Activated CD4-positive, alpha-beta T cell treated with anti-CD3 and anti-CD28 coated beads for 36 hours (primary cell): Measurements from ENCODE around the gene ORC5. TPM values are rescaled to one million over a fixed set of nuclear protein-coding genes. Genes with fewer than 3 reads are reported as not detected.
A peak's percentile ranks its signal among the peaks of the same experiment; 100 is the strongest.
"Not testable (repeated sequence)": the region's sequence is repeated elsewhere in the genome, so short reads cannot be mapped to it uniquely, and the experiment has no call there.

Experiments used
- ATAC-seq: fragments of 200-7000 bp; cut with Tn5 transposase; one replicate; pipeline ENCODE4 v1.10.0; 2021; ENCODE audit warnings: mild to moderate bottlenecking, moderate library complexity
- CTCF ChIA-PET: fragments of 350-600 bp; sonication (Branson Sonifier 250); formaldehyde crosslinking; loops from one replicate; lab custom pipeline; 2021; ENCODE audit warnings: antibody characterized with exemption; lab: Charles Lee
- POLR2A ChIA-PET: fragments of 350-600 bp; sonication (Branson Sonifier 250); formaldehyde crosslinking; loops from one replicate; lab custom pipeline; 2021; ENCODE audit warnings: antibody characterized with exemption, inconsistent platforms; lab: Charles Lee
- DNase-seq: peaks from one replicate; pipeline ENCODE4 v3.0.0-alpha.2; 2020
- H3K27ac Mint-ChIP-seq: one replicate; pipeline ENCODE4 v1.8.0; 2021; ENCODE audit warnings: mixed read lengths
- H3K27me3 Mint-ChIP-seq: one replicate; pipeline ENCODE4 v1.8.0; 2021; ENCODE audit warnings: mixed read lengths
- H3K36me3 Mint-ChIP-seq: one replicate; pipeline ENCODE4 v1.8.0; 2021; ENCODE audit warnings: low read depth, mixed read lengths
- H3K4me1 Mint-ChIP-seq: one replicate; pipeline ENCODE4 v1.8.0; 2021; ENCODE audit warnings: mixed read lengths
- H3K4me3 Mint-ChIP-seq: one replicate; pipeline ENCODE4 v1.8.0; 2021; ENCODE audit warnings: mild to moderate bottlenecking, moderate library complexity, mixed read lengths
- H3K9me3 Mint-ChIP-seq: one replicate; pipeline ENCODE4 v1.8.0; 2021; ENCODE audit warnings: low read depth, mixed read lengths
- intact Hi-C, 2 experiments: fragments of 100-400 bp; cut with DNase I in 1 of 2; cut with micrococcal nuclease in 1 of 2; formaldehyde crosslinking; loops; one replicate each; pipeline versions ENCODE4 v1.14.2 to v1.15.1; 2022 to 2024; cut with DNase I, micrococcal nuclease
- total RNA-seq, 2 experiments: library from RNA; stranded (reverse); gene quantifications; one replicate each; pipeline ENCODE4 v1.2.3, GENCODE V29; 2021

Gene ORC5
- total RNA-seq = 10 to 100 TPM; 23.5 to 25.1 TPM

GRCh38 chr7:104207731-104208420 is at the start of gene ORC5:
TSS of gene ORC5 (minus strand) at chr7:104208013. CDS start at chr7:104207904, 109 bp downstream.
- POLR2A ChIA-PET = interaction anchor here (0.6 kb wide), 1 partner anchor 317 kb away, joined by 3 read pairs; no protein-coding TSS in a partner anchor

DNA sequence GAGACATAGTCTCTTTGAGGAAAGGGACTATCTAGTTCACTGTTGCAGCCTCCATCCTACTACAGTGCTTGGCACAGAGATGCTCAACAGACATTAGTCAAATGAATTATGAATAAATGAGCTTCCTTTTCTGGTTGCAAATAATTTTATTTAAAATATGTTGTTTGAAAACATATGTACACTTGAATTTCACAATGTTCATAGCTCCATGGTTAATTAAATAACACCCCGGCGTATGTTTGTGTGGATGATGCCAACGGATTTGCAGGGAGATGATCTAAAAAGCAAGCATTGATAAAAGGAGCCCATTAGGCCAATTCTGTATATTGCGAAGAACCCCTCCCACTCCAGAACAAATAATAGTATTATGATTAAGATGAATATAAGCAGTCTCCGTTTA is 47.8 kb upstream of the ORC5 start:
- H3K9me3 Mint-ChIP-seq = no peaks in the 10 kb centered on the region
- ChIA-PET CTCF (no interaction called here), POLR2A (no interaction called here)
- peaks cover 4% of the 10 kb centered on the region for H3K27me3 Mint-ChIP-seq
- ATAC-seq (no peak), DNase-seq (no peak)
- no peaks in the 10 kb centered on the region for H3K4me1 Mint-ChIP-seq
- H3K27ac Mint-ChIP-seq = no peak overlapping the region
- intact Hi-C loops = no loop called here
- no peaks in the 10 kb centered on the region for H3K36me3 Mint-ChIP-seq
- no peak overlapping the region for H3K4me3 Mint-ChIP-seq

More at GRCh38 chr7:104207731-104208420, at the start of gene ORC5:
- DNase-seq = peak; percentile 88
- Mint-ChIP-seq H3K9me3 (no peaks in the 10 kb centered on the region), H3K27me3 (peaks cover 6% of the 10 kb centered on the region), H3K4me3 (peak within 1 kb of the TSS; percentile 87), H3K36me3 (peaks cover 11% of the 10 kb centered on the region), H3K27ac (peak within 1 kb of the TSS; percentile 93), H3K4me1 (peaks cover 25% of the 10 kb centered on the region)
- intact Hi-C loops = loop anchor here in 1 of 2 experiments (5.0 kb wide), 1 partner anchor 1324 kb away; the partner anchor contains the start of gene RINT1
- ATAC-seq = peak; percentile 100
- CTCF ChIA-PET = interaction anchor here (0.8 kb wide), 1 partner anchor 655 kb away, joined by 3 read pairs; no protein-coding TSS in a partner anchor

DNA sequence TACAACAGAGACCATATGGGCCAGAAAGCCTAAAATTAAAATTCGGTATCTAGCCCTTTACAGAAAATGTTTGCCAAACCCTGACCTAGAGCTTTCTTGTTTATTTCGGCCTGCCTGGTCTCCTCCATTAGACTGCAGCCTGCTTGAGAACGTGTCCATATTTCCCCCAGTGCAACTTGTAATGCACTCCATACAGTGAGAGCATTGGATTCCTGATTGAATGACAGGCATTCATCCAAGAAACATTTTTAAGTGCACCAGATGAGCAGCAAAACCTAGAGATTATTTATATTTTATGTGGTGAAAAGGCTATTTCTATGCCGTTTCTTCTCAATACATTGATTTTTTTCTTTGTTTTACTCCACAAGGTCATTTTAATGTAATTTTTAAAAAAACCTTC is 47.4 kb upstream of the ORC5 start:
- H3K9me3 Mint-ChIP-seq = no peaks in the 10 kb centered on the region
- no peak overlapping the region for H3K27ac Mint-ChIP-seq
- CTCF ChIA-PET = no interaction called here
- no peaks in the 10 kb centered on the region for H3K36me3 Mint-ChIP-seq
- no peak overlapping the region for H3K4me3 Mint-ChIP-seq
- POLR2A ChIA-PET = no interaction called here
- peaks cover 7% of the 10 kb centered on the region for H3K27me3 Mint-ChIP-seq
- ATAC-seq = no peak
- intact Hi-C loops = no loop called here
- H3K4me1 Mint-ChIP-seq = no peaks in the 10 kb centered on the region
- no peak for DNase-seq

- ATAC-seq (no peak), DNase-seq (no peak)
- CTCF ChIA-PET = interaction anchor here (0.5 kb wide), 1 partner anchor 628 kb away, joined by 3 read pairs; no protein-coding TSS in a partner anchor
- H3K9me3 Mint-ChIP-seq = no peaks in the 10 kb centered on the region
- no peak overlapping the region for H3K4me3 Mint-ChIP-seq
- H3K27me3 Mint-ChIP-seq = peaks cover 7% of the 10 kb centered on the region
- POLR2A ChIA-PET = no interaction called here
- H3K27ac Mint-ChIP-seq = no peak overlapping the region
- intact Hi-C loops = no loop called here
- no peaks in the 10 kb centered on the region for H3K4me1 Mint-ChIP-seq
- no peaks in the 10 kb centered on the region for H3K36me3 Mint-ChIP-seq
These were observed 46.9 kb upstream of the ORC5 start for GRCh38 chr7:104254696-104255095.

DNA sequence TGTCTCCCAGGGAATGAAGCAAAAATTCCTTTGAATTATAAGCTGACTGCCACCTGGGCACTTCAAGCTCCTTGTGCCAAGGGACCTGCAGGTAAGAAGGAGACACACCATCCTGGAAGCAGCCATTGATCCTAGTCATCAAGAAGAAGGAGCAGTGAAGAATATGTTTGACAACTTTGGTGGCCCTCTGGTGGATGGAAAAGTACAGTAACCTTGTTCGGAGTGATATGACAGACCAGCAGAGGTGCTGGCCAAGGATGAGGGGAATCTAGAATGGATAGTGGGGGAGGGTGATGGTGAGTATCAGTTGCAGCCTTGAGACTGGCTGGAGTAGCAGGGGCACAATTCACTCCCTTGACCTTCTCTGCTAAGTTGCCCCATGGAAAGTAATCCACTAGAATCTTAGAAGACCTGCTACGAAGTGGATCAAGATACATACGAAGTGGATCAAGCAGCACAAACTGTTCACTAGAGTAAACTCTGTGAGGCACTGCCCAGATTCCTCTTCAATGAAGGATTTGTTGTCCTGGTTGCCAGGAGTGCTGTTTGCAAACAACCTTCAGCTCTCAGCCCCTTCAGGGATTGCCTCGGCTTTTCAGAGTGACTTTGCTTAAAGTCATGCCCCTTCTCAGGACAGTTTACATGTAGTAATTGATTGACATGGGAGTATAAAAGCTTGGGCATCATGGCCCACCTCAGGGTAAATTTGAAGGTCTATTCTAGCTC is 44.8 kb upstream of the ORC5 start:
- H3K36me3 Mint-ChIP-seq = no peaks in the 10 kb centered on the region
- no peak for DNase-seq
- intact Hi-C loops = no loop called here
- H3K27me3 Mint-ChIP-seq = peaks cover 16% of the 10 kb centered on the region
- CTCF ChIA-PET = interaction anchor here (1.0 kb wide), 1 partner anchor 11 kb away, joined by 4 read pairs; no protein-coding TSS in a partner anchor
- no peak overlapping the region for H3K27ac Mint-ChIP-seq
- no peaks in the 10 kb centered on the region for H3K9me3 Mint-ChIP-seq
- ATAC-seq = no peak
- H3K4me3 Mint-ChIP-seq = no peak overlapping the region
- no peaks in the 10 kb centered on the region for H3K4me1 Mint-ChIP-seq
- POLR2A ChIA-PET = no interaction called here

- intact Hi-C loops = no loop called here
- Mint-ChIP-seq H3K4me3 (no peak overlapping the region), H3K9me3 (no peaks in the 10 kb centered on the region), H3K4me1 (no peaks in the 10 kb centered on the region), H3K27me3 (peaks cover 33% of the 10 kb centered on the region), H3K36me3 (no peaks in the 10 kb centered on the region), H3K27ac (no peak overlapping the region)
- ChIA-PET CTCF (no interaction called here), POLR2A (no interaction called here)
- no peak for ATAC-seq
- DNase-seq = no peak
These were observed 34.8 kb upstream of the ORC5 start for GRCh38 chr7:104242638-104243037.

- no peak for DNase-seq
- Mint-ChIP-seq H3K27me3 (peaks cover 28% of the 10 kb centered on the region), H3K36me3 (no peaks in the 10 kb centered on the region), H3K4me1 (no peaks in the 10 kb centered on the region), H3K4me3 (no peak overlapping the region), H3K27ac (no peak overlapping the region), H3K9me3 (no peaks in the 10 kb centered on the region)
- CTCF ChIA-PET = interaction anchor here (0.9 to 1.7 kb wide), 2 partner anchors 10 kb away, joined by 4 to 5 read pairs; no protein-coding TSS in a partner anchor
- POLR2A ChIA-PET = interaction anchor here (0.6 kb wide), 1 partner anchor 225 kb away, joined by 3 read pairs; no protein-coding TSS in a partner anchor
- intact Hi-C loops = no loop called here
- no peak for ATAC-seq
These were observed 33.9 kb upstream of the ORC5 start for GRCh38 chr7:104241538-104242209.

GRCh38 chr7:104241135-104241534 is 33.3 kb upstream of the ORC5 start:
- ATAC-seq (no peak), DNase-seq (no peak)
- Mint-ChIP-seq H3K36me3 (no peaks in the 10 kb centered on the region), H3K4me1 (no peaks in the 10 kb centered on the region), H3K27me3 (peaks cover 27% of the 10 kb centered on the region), H3K27ac (no peak overlapping the region), H3K4me3 (no peak overlapping the region), H3K9me3 (no peaks in the 10 kb centered on the region)
- intact Hi-C loops = no loop called here
- POLR2A ChIA-PET = interaction anchor here (0.6 kb wide), 1 partner anchor 225 kb away, joined by 3 read pairs; no protein-coding TSS in a partner anchor
- CTCF ChIA-PET = interaction anchor here (0.9 to 1.8 kb wide), 3 partner anchors 9 to 11 kb away, joined by 4 to 8 read pairs (median 5); no protein-coding TSS in a partner anchor

GRCh38 chr7:104240401-104240800 is 32.6 kb upstream of the ORC5 start:
- DNase-seq = no peak
- H3K4me3 Mint-ChIP-seq = no peak overlapping the region
- H3K9me3 Mint-ChIP-seq = no peaks in the 10 kb centered on the region
- intact Hi-C loops = no loop called here
- ChIA-PET CTCF (interaction anchor here (1.8 kb wide), 1 partner anchor 9 kb away, joined by 8 read pairs; no protein-coding TSS in a partner anchor), POLR2A (no interaction called here)
- no peaks in the 10 kb centered on the region for H3K36me3 Mint-ChIP-seq
- H3K4me1 Mint-ChIP-seq = no peaks in the 10 kb centered on the region
- H3K27me3 Mint-ChIP-seq = peaks cover 24% of the 10 kb centered on the region
- H3K27ac Mint-ChIP-seq = no peak overlapping the region
- ATAC-seq = no peak

GRCh38 chr7:104234990-104235389 is 27.2 kb upstream of the ORC5 start:
- H3K4me3 Mint-ChIP-seq, DNase-seq, H3K4me1 Mint-ChIP-seq, H3K27ac Mint-ChIP-seq, CTCF ChIA-PET, H3K9me3 Mint-ChIP-seq, POLR2A ChIA-PET, H3K36me3 Mint-ChIP-seq, ATAC-seq: not testable (repeated sequence)
- intact Hi-C loops = loop anchor here in 1 of 2 experiments (5.0 kb wide), 1 partner anchor 682 kb away; no protein-coding TSS in a partner anchor
- peaks cover 26% of the 10 kb centered on the region for H3K27me3 Mint-ChIP-seq
